HepG2 (cell line): ENCODE results near the gene CD28. TPM values are rescaled to one million over a fixed set of nuclear protein-coding genes. Genes with fewer than 3 reads are reported as not detected.

Experiments used
- ATAC-seq: fragments of 200-7000 bp; cut with Tn5 transposase; 3 replicates; pipeline ENCODE4 v1.9.1; 2020; ENCODE audit warnings: mild to moderate bottlenecking, moderate library complexity
- BruUV-seq: library from RNA; stranded (reverse); fragments of 400-500 nt; replicated peaks from 2 replicates; lab custom pipeline; 2021; lab: Mats Ljungman, UMichigan
- CTCF ChIA-PET: fragments of 300-600 bp; formaldehyde crosslinking; extraction: SDS; loops from one replicate; lab custom pipeline; 2021; ENCODE audit warnings: low total read pairs, inconsistent platforms, low intra/inter-chr PET ratio; lab: Yijun Ruan, JAX
- POLR2A ChIA-PET: fragments of 350-600 bp; sonication (Branson Sonifier 250); formaldehyde crosslinking; loops from one replicate; lab custom pipeline; 2020; ENCODE audit warnings: antibody characterized with exemption, inconsistent platforms; lab: Yijun Ruan, JAX
- DNase-seq: peaks from one replicate; pipeline ENCODE4 v3.0.0-alpha.2; 2015; ENCODE audit warnings: low spot score
- FAIRE-seq: peaks from 3 replicates; lab custom pipeline; 2011; peaks lifted over from hg19 to GRCh38; lab: Jason Lieb, UNC
- H2AFZ ChIP-seq: one replicate; pipeline ENCODE4 v1.6.1; 2011; ENCODE audit warnings: low read length, inconsistent platforms
- H3K27ac ChIP-seq: fragments of 300-600 bp; 3 replicates; pipeline ENCODE4 v1.8.0; 2011; ENCODE audit warnings: mixed run types, mild to moderate bottlenecking, mixed read lengths, low read length, inconsistent platforms; ENCODE audit not compliant: insufficient read depth; ENCODE audit errors: extremely low read length
- H3K27me3 ChIP-seq, 2 experiments: fragments of 200-600 bp in 1 of 2; 2 replicates in 1 of 2; 3 replicates in 1 of 2; pipeline versions ENCODE4 v1.6.0 to v1.8.0; 2011; ENCODE audit warnings: low read length in 2 of 2, mild to moderate bottlenecking in 2 of 2, moderate library complexity in 2 of 2, inconsistent platforms in 1 of 2; ENCODE audit not compliant: insufficient read depth in 2 of 2, control insufficient read depth in 1 of 2
- H3K36me3 ChIP-seq, 2 experiments: fragments of 200-600 bp in 1 of 2; replicated peaks in 1 of 2; 2 replicates in 1 of 2; 3 replicates in 1 of 2; pipeline versions ENCODE4 v1.5.1 to v1.8.0; 2011; ENCODE audit warnings: low read length in 2 of 2, inconsistent platforms in 1 of 2; ENCODE audit not compliant: insufficient read depth in 2 of 2, control insufficient read depth in 1 of 2
- H3K4me1 ChIP-seq: 2 replicates; pipeline ENCODE4 v1.5.1; 2012; ENCODE audit warnings: low read length, inconsistent platforms; ENCODE audit not compliant: insufficient read depth
- H3K4me2 ChIP-seq: 2 replicates; pipeline ENCODE4 v1.6.0; 2011; ENCODE audit warnings: low read depth, low read length, inconsistent platforms
- H3K4me3 ChIP-seq, 3 experiments: fragments of 200-600 bp in 1 of 3; sonication (generic), shearing (Covaris generic) in 1 of 3; replicated peaks in 1 of 3; 2 replicates each; pipeline ENCODE4 v1.5.1; 2011 to 2016; ENCODE audit warnings: low read length in 3 of 3, inconsistent platforms in 2 of 3, low read depth in 2 of 3, mild to moderate bottlenecking in 2 of 3, control low read depth in 1 of 3, mixed read lengths in 1 of 3; ENCODE audit not compliant: insufficient read depth in 1 of 3
- H3K79me2 ChIP-seq: one replicate; pipeline ENCODE4 v1.6.1; 2011; ENCODE audit warnings: low read length, inconsistent platforms; ENCODE audit not compliant: insufficient read depth
- H3K9ac ChIP-seq: 2 replicates; pipeline ENCODE4 v1.6.0; 2011; ENCODE audit warnings: mild to moderate bottlenecking, low read depth, low read length, inconsistent platforms; ENCODE audit not compliant: insufficient read depth
- H3K9me3 ChIP-seq: 2 replicates; pipeline ENCODE4 v1.5.1; 2012; ENCODE audit warnings: mild to moderate bottlenecking, low read length
- H4K20me1 ChIP-seq: 2 replicates; pipeline ENCODE4 v1.6.0; 2011; ENCODE audit warnings: inconsistent platforms, mild to moderate bottlenecking, low read length, moderate library complexity; ENCODE audit not compliant: insufficient read depth
- HBP1 ChIP-seq: IDR thresholded peaks from 2 replicates; pipeline ENCODE4 v1.6.1; 2016; ENCODE audit warnings: low read depth, control low read depth
- KAT8 ChIP-seq: IDR thresholded peaks from 2 replicates; pipeline ENCODE4 v1.6.1; 2016; ENCODE audit warnings: missing genetic modification reagents, missing compliant biosample characterization
- ZBTB39 ChIP-seq: sonication (generic); formaldehyde crosslinking; IDR thresholded peaks from 2 replicates; pipeline ENCODE4 v1.5.0; 2020; ENCODE audit warnings: missing genetic modification reagents
- ZFP91 ChIP-seq: sonication (generic); formaldehyde crosslinking; IDR thresholded peaks from 2 replicates; pipeline ENCODE4 v1.9.0; 2022; ENCODE audit warnings: missing genetic modification reagents, mild to moderate bottlenecking, borderline replicate concordance
- ZXDC ChIP-seq: sonication (generic); formaldehyde crosslinking; IDR thresholded peaks from 2 replicates; pipeline ENCODE4 v1.5.0; 2020; ENCODE audit warnings: mild to moderate bottlenecking, missing genetic modification reagents
- WGBS: methylation state at CpG from one replicate; pipeline ENCODE4 v1.1.6; 2017; ENCODE audit warnings: low lambda C conversion rate; 5-methylcytosine and 5-hydroxymethylcytosine counted together
- in situ Hi-C: cut with HindIII; loops from 2 replicates; pipeline ENCODE4 v1.10.0; 2017; ENCODE audit warnings: low pct_unique_long_range_greater_than_20kb; ENCODE audit not compliant: extremely low pct_ligation_motif_present
- intact Hi-C: fragments of 100-400 bp; cut with micrococcal nuclease; formaldehyde crosslinking; loops from one replicate; pipeline ENCODE4 v1.10.0; 2022; ENCODE audit not compliant: unreplicated experiment
- polyA plus RNA-seq, 8 experiments: library from polyadenylated mRNA; depleted of rRNA in 3 of 8; stranded (reverse) in 7 of 8; unstranded in 1 of 8; fragments of >200 nt; fragmentation: Illumina TruSeq in 4 of 8; extraction: Trizol in 4 of 8; gene quantifications; 2 replicates each; pipeline versions ENCODE4 v1.2.1 to v1.2.3, GENCODE V29; 2011 to 2016; ENCODE audit warnings: low read depth in 4 of 8, missing spikeins in 1 of 8, mixed read lengths in 1 of 8; ENCODE audit not compliant: insufficient read depth in 1 of 8
- total RNA-seq, 5 experiments: library from RNA; depleted of rRNA; stranded (reverse); fragments of >200 nt; fragmentation: Illumina TruSeq; extraction: Trizol; gene quantifications; 2 replicates each; pipeline ENCODE4 v1.2.3, GENCODE V29; 2016; ENCODE audit warnings: low read depth in 1 of 5

Gene CD28
- total and polyA plus RNA-seq, 2 of the 13 experiments (the other 11 are each of a cell fraction or from before 2014, with no cell fraction given): not detected

- DNase-seq (no peak), ATAC-seq (no peak), FAIRE-seq (no peak)
- ChIA-PET POLR2A (no interaction called here), CTCF (no interaction called here)
- BruUV-seq: no TSS peak
- H2AFZ ChIP-seq: no peak overlapping the region
- H3K79me2 ChIP-seq: no peaks in the 10 kb centered on the region
- intact Hi-C loops: no loop called here
- no peaks in the 10 kb centered on the region for H3K36me3 ChIP-seq
- H3K27me3 ChIP-seq: no peaks in the 10 kb centered on the region; a peak in 1 of 5 replicates
- H3K27ac ChIP-seq: no peak overlapping the region
- 58% methylated on average over 1 of the region's 1 CpG for WGBS
- peaks cover 20% of the 10 kb centered on the region for H3K4me1 ChIP-seq
- in situ Hi-C loops: no loop called here
- H3K4me2 ChIP-seq: no peak overlapping the region
- TF ChIP-seq ZBTB39 (CRISPR knock-in tag) (no peak), ZFP91 (CRISPR knock-in tag) (no peak), ZXDC (CRISPR knock-in tag) (no peak), HBP1 (CRISPR knock-in tag) (no peak), KAT8 (CRISPR knock-in tag) (no peak)
- no peaks in the 10 kb centered on the region for H3K9me3 ChIP-seq
- no peaks in the 10 kb centered on the region for H4K20me1 ChIP-seq
- H3K9ac ChIP-seq: no peak overlapping the region
- no peak overlapping the region for H3K4me3 ChIP-seq
These were observed 35.1 kb downstream of the CD28 start for GRCh38 chr2:203741566-203741965.
